Fibroblast of gingiva (primary cell): Measurements from ENCODE around the gene PARVB.

ENCODE experiments used
- DNase-seq: peaks from one replicate; pipeline ENCODE4 v3.0.0-alpha.2; 2011; ENCODE audit warnings: low read depth

Gene PARVB

DNA sequence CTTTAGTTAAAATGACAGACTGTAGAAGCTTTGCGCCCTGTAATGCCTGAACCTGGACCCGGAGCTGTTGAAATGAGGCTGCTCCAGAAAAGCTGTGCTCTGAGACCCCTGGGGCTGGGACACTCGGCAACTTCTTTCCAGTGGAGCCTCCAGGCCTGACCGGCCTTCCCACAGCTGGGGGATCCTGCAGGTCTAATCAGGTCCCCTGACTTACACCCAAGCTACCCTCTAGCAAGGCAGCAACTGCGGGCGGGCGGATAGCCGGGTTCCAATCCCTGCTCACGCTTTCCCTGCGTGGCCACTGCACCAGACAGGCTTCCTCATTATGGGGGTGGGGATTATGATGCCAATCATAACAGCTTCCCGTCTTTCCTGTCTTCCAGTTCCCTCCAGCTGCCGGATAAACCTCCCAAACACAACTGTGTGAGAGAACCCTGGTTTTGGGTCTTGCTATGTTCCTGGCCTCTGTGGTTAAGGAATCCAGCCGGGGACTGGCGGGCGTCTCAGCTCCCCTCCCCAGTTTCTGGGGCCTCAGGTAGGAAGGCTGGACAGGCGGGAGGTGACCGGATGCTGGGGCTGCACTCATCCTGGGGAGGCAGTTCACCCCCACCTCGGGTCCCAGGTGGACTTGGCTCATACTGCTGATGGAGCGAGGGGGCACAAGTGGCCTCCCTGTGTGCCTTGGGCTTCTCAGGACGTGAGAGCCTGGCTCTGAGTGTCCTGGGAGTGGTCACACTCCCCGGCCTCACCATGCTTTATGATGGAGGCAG, 195.2 kb downstream of the PARVB start:
- DNase-seq, result no peak

DNA sequence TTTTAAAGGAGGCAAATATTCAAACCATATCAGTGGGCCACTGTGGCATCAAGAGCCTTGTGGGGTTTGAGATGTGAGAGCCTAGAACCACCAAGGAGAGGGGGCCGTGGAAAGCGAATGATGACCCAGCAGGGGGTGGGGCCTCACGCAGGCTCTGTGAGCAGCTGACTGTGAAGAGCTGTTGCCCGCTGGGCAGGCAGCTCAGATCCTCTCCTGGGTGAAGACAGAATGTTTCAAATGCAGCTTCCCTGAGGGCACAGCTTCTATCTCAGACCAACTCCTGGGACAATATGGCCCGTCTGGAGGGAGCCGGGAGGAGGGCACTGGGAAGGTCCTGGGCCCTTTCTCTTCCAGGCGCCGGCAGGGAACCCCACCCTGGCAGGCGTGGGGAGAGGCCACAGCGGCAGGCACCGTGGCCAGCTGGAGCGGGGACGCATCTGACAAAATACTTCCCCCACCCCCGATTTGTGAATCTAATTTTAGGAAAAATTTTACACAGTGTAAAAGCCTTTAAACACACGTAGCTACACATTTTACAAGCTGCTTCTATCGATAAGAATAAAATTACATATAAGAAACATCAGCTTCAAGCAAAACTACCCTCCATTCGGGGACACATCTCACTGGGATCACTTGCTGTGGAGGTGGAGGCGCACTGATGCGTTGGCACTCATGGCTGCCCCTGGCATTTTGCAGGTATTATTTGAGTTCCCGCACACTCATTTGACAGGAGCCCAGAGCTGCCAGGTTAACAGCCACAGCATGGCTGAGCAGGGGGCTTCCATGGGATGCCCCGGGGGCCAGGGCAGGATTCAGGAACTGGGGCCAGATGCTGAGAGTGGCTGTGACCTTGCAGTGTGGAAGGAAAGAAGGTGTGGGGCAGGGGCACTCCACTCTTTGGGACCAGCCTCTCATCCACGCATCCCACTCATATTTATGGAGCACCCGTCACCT, 196.9 kb downstream of the PARVB start:
- no peak for DNase-seq

DNA sequence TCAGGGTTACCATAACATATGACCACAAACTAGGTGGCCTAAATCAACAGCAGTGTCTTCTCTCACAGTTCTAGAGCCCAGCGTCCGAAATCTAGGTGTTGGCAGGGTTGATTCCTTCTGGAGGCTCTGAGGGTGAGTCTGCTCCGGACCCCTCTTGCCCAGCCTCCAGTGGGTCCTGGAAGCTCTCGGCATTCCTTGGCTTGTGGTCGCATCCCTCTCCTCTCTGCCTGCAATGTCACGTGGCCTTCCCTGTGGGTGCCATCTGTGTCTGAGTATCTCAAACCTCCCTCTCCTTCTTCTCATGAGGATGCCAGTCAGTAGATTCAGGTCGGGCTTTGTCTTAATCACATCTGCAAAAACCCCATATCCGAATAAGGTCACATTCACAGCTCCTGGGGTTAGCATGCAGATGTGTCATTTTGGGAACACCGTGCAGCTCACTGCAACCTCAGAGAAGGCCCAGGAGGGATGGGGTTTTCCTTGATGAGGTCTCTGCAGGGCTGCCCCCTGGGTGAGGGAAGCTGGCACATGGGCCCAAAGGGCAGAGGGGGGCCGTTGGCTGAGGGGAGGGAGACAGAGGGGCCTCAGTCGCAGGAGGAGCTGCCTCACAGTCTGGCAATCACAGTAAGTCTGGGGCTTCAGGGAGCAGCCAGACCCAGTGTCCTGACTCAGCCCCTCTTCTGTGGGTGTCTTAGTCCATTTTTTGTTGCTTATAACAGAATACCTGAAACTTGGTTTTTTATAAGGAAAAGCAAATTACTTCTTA, 197.8 kb downstream of the PARVB start:
- DNase-seq, result no peak
